Activated T-cell treated with anti-CD3 and anti-CD28 coated beads, Interleukin-2, amount 50 U/mL, for 24 hours (primary cell): ENCODE measurements around the gene IL32.

Source experiments
- DNase-seq: peaks from one replicate; pipeline ENCODE4 v3.0.0-alpha.2; 2020
- H3K27ac Mint-ChIP-seq: 2 replicates; pipeline ENCODE4 v1.8.0; 2020; ENCODE audit warnings: mild to moderate bottlenecking, mixed read lengths
- H3K27me3 Mint-ChIP-seq: 2 replicates; pipeline ENCODE4 v1.8.0; 2020; ENCODE audit warnings: mixed read lengths
- H3K36me3 Mint-ChIP-seq: 2 replicates; pipeline ENCODE4 v1.8.0; 2020; ENCODE audit warnings: low read depth, mixed read lengths
- H3K4me1 Mint-ChIP-seq: 2 replicates; pipeline ENCODE4 v1.8.0; 2020; ENCODE audit warnings: low read depth, mixed read lengths
- H3K4me3 Mint-ChIP-seq: 2 replicates; pipeline ENCODE4 v1.8.0; 2020; ENCODE audit warnings: mild to moderate bottlenecking, moderate library complexity, mixed read lengths
- H3K9me3 Mint-ChIP-seq: 2 replicates; pipeline ENCODE4 v1.8.0; 2020; ENCODE audit warnings: mixed read lengths

The IL32 gene

DNA sequence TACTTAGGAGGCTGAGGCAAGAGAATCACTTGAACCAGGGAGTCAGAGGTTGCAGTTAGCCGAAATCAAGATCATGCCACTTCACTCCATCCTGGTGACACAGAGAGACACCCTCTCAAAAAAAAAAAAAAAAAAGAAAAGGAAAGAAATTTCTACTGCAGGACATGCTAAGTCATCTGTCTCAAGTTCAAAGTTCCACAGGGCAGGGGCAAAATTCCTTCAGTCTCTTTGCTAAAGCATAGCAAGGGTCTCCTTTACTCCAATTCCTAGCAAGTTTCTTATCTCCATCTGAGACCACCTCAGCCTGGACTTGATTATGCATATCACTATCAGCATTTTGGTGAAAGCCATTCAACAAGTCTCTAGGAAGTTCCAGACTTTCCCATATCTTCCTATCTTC, 19.1 kb downstream of the IL32 start:
- H3K4me1 Mint-ChIP-seq: peaks cover 67% of the 10 kb centered on the region
- peak overlapping the region; percentile 6 for H3K27ac Mint-ChIP-seq
- H3K4me3 Mint-ChIP-seq: no peak overlapping the region
- H3K27me3 Mint-ChIP-seq: no peaks in the 10 kb centered on the region
- peaks cover 16% of the 10 kb centered on the region for H3K36me3 Mint-ChIP-seq
- H3K9me3 Mint-ChIP-seq: peaks cover 11% of the 10 kb centered on the region
- no peak for DNase-seq

DNA sequence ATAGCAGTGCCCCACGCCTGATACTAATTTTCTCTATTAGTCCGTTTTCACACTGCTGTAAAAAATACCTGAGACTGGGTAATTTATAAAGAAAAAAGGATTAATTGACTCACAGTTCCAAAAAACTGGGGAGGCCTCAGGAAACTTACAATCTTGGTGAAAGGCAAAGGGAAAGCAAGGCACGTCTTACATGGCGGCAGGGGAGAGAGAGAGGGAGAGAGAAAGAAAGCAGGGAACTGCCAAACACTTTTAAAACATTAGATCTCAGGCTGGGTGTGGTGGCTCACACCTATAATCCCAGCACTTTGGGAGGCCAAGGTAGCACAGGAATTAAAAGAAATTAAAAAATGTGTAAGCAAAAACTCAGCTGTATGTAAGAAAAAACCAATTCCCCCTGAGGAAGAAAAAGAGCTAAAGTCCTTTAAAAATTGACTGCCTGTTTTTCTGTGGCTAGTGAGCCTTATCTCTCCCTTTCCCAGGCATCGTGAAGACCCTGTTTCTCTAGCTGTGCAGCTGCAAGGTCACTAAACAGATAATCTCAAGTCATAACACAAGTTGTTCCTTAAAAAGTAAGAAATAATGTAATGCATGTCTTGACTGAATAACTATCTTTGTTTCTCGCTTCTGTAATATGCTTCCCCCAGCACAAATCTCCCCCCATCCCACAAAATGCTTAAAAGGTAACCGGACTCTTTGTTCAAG, 19.7 kb downstream of the IL32 start:
- H3K9me3 Mint-ChIP-seq: peaks cover 6% of the 10 kb centered on the region
- H3K27ac Mint-ChIP-seq: peak overlapping the region; percentile 6
- DNase-seq: no peak
- H3K36me3 Mint-ChIP-seq: peaks cover 10% of the 10 kb centered on the region
- peaks cover 60% of the 10 kb centered on the region for H3K4me1 Mint-ChIP-seq
- H3K4me3 Mint-ChIP-seq: no peak overlapping the region
- no peaks in the 10 kb centered on the region for H3K27me3 Mint-ChIP-seq

DNA sequence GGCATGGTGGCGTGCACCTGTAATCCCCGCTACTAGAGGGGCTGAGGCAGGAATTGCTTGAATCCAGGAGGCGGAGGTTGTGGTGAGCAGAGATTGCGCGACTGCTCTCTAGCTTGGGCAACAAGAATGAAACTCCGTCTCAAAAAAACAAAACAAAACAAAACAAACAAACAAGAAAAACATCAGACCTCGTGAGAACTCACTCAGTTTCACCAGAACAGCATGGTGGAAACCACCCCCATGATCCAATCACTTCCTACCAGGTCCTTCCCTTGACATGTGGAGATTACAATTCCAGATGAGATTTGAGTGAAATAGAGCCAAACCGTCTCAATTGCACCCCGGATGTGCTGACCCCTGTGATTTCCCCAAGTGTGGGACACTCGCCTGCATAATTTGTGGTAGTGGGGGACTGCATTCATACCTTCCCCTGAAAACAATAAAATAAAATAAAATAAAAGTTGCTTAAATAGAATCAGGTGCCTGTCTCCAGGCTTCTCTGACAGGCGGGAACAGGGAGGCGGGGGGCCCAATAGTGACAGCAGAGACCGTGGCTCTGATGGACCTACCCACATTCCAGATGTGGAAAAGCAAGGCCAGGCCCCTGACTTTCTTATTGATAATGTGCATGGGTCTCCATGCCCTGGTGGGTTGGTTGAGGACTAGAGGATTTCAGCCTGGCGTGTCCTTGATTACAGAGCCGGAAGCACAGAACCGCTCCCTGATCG, 20.6 kb downstream of the IL32 start:
- DNase-seq: no peak
- peaks cover 5% of the 10 kb centered on the region for H3K36me3 Mint-ChIP-seq
- peaks cover 57% of the 10 kb centered on the region for H3K4me1 Mint-ChIP-seq
- peaks cover 2% of the 10 kb centered on the region for H3K9me3 Mint-ChIP-seq
- H3K27ac Mint-ChIP-seq: peak overlapping the region; percentile 79
- H3K4me3 Mint-ChIP-seq: peak overlapping the region; percentile 71
- no peaks in the 10 kb centered on the region for H3K27me3 Mint-ChIP-seq

DNA sequence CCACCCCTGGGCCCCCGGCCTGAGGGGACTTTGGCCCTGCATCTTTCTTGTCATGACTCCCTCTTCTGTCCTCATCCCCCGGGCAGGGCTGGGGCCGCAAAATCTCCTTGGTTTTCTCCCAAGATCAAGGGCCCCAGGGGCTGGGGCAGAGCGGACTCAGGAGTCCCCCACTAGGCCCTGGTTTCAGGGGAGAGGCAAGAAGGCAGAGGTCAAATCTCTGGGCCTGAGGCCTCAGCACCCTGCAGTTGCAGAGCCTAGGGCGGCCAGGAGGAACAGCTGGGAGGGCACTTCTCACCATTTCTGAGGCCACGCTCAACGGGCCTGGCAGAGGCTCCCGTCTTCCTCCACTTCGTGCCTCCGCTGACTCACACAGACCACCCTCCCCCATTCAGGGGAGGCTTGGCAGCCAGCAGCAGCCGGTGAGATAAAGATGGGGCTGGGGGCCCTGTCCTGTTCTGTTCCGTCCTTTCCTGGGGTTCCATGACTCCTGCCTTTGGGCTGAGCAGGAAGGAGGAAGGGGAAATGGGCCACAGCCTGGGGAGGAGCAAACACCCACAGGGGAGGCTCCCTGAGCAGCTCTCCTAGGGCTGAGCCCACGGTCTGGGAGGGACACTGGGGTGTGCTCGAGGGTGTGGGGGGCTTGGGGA, 21.3 kb downstream of the IL32 start:
- DNase-seq: peak; percentile 56
- Mint-ChIP-seq H3K27ac (peak overlapping the region; percentile 79), H3K4me1 (peaks cover 59% of the 10 kb centered on the region)

DNA sequence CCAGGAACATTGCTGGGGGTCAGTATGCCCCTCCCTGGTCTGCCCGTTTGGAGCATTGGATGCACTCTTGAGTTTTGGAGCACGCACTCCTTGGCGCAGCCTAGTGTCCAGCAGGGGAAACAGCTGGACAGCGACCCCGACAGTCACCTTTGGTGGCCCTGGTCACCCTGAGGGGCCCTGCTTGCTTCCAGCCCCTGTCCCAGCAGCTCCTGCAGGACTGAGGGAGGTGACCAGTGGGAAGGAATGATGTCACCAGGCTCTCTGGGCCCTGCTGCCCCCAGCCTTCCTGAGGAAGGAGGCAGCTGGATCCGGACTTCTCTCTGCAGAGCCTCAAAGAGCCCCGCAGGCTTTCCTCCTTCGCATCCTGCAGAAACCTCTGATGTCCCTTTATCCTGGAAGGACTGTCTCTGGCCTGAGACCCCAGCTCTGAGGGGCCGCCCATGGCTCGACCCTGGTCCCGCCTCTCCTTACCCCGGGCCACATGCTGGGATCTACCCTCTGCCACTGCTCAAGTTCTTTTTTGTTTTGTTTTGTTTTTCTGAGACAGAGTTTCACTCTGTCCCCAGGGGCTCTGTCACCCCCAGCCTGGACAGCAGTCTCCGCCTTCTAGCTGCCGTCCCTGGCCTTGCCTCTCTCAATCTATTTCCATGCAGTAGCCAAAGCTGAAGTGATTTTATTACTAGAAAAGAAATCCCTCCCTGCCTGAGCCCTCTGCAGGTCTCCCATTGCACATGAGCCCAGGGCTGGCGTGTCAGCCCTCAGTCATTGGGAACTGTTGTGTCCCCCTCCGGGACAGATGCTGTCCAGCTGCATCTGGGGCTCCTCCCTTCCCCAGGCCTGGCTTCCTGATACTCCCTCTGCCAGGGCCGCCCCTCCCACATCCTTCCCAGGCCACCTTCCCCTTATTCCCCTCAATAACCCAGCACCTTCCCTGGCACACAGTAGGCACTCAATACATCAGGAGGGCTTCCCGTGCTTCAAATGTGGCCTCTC, 22.1 kb downstream of the IL32 start:
- Mint-ChIP-seq H3K36me3 (peaks cover 3% of the 10 kb centered on the region), H3K4me3 (peak overlapping the region; percentile 71), H3K27ac (peak overlapping the region; percentile 79), H3K4me1 (peaks cover 57% of the 10 kb centered on the region), H3K9me3 (no peaks in the 10 kb centered on the region), H3K27me3 (no peaks in the 10 kb centered on the region)
- no peak for DNase-seq

More for the DNA sequence above, 21.3 kb downstream of the IL32 start:
- Mint-ChIP-seq H3K9me3 (no peaks in the 10 kb centered on the region), H3K4me3 (peak overlapping the region; percentile 71), H3K27me3 (no peaks in the 10 kb centered on the region), H3K36me3 (peaks cover 3% of the 10 kb centered on the region)

DNA sequence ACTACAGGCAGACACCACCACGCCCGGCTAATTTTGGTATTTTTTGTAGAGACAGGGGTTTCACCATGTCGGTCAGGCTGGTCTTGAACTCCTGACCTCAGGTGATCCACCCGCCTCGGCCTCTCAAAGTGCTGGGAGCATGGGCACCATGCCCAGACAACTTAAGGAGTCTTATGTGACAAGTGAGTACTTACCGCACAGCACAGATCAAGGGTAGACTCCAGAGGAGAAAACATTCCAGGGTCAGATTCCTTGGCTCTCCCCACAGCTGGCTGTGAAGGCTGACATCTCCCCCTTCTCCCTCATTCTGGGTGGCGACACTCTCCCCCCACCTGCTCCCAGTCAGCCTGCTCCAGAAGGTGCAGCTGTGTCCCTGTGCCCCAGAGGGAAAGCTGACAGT, 23.0 kb downstream of the IL32 start:
- H3K4me1 Mint-ChIP-seq: peaks cover 54% of the 10 kb centered on the region
- H3K9me3 Mint-ChIP-seq: no peaks in the 10 kb centered on the region
- no peak overlapping the region for H3K27ac Mint-ChIP-seq
- DNase-seq: no peak
- no peak overlapping the region for H3K4me3 Mint-ChIP-seq
- H3K36me3 Mint-ChIP-seq: no peaks in the 10 kb centered on the region
- H3K27me3 Mint-ChIP-seq: no peaks in the 10 kb centered on the region

DNA sequence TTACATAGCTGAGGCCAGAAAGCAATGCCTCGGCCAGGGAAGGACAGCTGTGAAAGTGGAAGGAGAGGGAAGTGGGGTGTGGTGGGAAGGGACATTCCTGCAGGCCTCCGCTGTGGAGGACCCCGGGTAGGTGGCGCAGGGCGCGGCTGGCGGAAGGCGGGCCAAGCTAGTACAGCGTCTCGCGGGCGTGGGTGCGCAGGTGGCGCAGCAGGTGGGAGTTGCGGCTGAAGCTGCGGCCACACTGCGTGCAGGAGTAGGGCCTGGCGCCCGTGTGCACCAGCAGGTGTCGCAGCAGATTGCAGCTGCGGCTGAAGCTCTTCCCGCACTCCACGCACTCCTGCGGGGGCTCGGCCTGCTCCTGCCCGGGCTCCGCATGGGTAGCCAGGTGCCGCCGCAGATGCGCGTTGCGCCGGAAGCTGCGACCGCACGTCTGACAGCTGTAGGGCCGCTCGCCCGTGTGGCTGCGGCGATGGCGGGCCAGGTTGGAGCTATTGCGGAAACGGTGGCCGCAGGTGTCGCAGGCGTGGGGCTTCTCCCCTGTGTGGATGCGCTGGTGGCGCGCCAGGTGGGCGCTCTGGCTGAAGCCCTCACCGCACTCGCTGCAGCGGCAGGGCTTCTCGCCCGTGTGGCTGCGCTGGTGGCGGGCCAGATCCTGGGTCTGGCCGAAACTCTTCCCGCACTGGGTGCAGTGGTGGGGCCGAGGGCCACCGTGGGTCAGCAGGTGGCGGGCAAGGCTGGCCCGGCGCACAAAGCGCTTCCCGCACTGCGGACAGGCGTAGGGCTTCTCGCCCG, 23.7 kb downstream of the IL32 start:
- Mint-ChIP-seq H3K36me3 (no peaks in the 10 kb centered on the region), H3K27ac (no peak overlapping the region), H3K4me1 (peaks cover 52% of the 10 kb centered on the region), H3K4me3 (no peak overlapping the region), H3K9me3 (no peaks in the 10 kb centered on the region), H3K27me3 (no peaks in the 10 kb centered on the region)
- DNase-seq: no peak

DNA sequence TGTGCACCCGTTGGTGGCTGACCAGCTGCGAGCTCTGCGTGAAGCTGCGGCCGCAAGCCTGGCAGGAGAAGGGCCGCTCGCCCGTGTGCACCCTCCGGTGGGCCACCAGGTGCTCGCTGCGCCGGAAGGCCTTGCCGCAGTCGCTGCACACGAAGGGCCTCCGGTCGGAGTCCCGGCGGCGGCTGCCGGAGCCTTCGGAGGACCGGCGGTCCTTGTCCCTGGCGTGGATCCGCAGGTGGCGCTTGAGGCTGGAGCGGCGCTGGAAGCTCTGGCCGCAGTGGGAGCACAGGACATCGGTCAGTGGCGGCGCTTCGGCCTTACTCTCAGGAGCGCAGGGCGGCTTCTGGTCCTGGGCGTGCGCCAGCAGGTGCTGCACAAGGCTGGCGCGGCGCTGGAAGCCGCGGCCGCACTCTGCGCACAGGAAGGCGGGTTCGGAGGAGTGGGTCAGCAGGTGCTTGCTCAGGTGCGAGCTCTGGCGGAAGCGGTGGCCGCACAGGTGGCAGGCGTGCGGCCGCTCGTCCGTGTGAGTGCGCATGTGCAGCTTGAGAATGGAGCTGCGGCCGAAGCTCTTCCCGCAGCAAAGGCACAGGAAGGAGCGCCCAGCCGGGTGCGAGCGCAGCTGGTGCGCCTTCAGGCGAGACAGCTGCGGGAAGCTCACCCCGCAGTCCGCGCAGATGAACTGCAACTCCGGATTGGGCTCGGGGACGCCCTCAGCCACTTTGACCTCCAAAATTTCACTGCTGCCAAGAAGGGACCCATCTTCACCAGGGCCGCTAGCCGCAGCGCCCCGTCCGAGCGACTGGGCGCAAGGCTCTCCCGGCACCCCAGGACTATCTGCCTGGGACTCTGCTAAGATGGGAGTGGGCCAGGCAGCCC, 24.5 kb downstream of the IL32 start:
- Mint-ChIP-seq H3K4me3 (no peak overlapping the region), H3K4me1 (peaks cover 52% of the 10 kb centered on the region), H3K36me3 (no peaks in the 10 kb centered on the region), H3K27ac (no peak overlapping the region), H3K9me3 (no peaks in the 10 kb centered on the region), H3K27me3 (no peaks in the 10 kb centered on the region)
- DNase-seq: no peak

DNA sequence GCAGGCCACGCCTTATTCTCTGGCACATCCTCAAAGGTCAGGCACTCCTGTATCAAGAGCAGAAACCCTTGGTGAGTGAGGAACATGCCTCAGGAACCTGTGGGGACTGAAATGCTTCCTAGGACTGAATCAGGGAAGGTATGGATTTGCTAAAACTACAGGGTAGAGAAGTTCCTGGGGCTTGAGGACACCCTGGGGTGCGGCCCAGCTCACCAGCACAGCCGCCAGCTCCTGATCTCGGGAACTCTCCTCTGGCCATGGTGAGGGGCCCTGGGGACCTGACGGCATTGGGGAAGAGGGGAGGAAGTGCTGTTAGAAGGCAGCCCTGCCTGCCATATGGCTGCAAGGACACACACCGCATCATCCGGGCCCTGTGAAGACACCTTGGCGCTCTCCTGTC, 26.1 kb downstream of the IL32 start:
- DNase-seq: no peak
- Mint-ChIP-seq H3K27ac (no peak overlapping the region), H3K36me3 (no peaks in the 10 kb centered on the region), H3K4me3 (no peak overlapping the region), H3K27me3 (no peaks in the 10 kb centered on the region), H3K9me3 (no peaks in the 10 kb centered on the region), H3K4me1 (peaks cover 52% of the 10 kb centered on the region)

DNA sequence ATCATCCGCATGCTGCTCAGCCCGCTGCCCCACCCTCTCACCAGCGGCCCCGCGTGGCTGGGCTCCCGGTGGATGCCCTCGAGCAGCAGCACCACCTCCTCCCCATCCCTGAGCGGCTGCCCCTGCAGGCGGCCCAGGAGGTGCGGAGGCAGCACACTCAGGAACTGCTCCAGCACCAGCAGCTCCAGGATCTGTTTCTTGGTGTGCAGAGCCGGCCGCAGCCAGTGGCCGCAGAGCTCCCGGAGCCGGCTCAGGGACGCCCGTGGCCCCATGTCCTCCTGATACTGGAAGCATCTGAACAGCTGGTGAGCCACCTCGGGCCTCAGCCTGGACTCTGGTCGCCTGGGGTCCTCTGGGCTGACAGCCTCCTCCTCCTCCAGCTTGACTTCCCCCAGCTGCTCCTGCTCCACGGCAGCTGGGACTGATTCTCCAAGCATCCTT, 27.1 kb downstream of the IL32 start:
- no peak overlapping the region for H3K4me3 Mint-ChIP-seq
- no peaks in the 10 kb centered on the region for H3K9me3 Mint-ChIP-seq
- no peaks in the 10 kb centered on the region for H3K36me3 Mint-ChIP-seq
- no peaks in the 10 kb centered on the region for H3K27me3 Mint-ChIP-seq
- H3K4me1 Mint-ChIP-seq: peaks cover 43% of the 10 kb centered on the region
- no peak overlapping the region for H3K27ac Mint-ChIP-seq
- DNase-seq: no peak

DNA sequence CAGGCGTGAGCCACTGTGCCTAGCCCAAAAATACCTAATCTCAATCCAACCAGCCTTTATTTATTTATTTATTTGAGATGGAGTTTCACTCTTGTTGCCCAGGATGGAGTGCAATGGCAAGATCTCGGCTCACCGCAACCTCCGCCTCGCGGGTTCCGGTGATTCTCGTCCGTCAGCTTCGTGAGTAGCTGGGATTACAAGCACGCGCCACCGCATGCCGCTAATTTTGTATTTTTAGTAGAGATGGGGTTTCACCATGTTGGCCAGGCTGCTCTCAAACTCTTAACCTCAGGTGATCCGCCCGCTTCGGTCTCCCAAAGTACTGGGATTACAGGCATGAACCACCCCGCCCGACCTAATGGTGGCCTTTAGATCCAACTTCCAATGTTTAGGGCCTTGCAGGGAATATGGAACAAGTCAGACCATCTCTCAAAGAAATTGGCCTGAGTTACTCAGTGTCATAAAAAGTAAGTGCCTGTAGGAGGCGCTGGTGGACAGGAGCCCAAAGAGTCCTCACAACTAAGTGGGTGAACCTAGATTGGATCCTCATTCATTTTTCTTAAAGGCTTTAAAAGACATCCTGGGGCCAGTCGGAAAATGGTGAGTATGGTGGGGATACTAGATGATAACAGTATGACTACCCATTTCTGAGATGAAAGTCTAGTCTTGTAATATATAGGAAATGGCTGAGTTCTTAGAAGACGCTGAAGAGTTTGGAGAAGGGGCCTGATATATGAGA, 29.0 kb downstream of the IL32 start:
- no peaks in the 10 kb centered on the region for H3K36me3 Mint-ChIP-seq
- peaks cover 34% of the 10 kb centered on the region for H3K4me1 Mint-ChIP-seq
- DNase-seq: peak; percentile 53
- H3K27ac Mint-ChIP-seq: peak overlapping the region; percentile 84
- no peaks in the 10 kb centered on the region for H3K9me3 Mint-ChIP-seq
- no peak overlapping the region for H3K4me3 Mint-ChIP-seq
- no peaks in the 10 kb centered on the region for H3K27me3 Mint-ChIP-seq

DNA sequence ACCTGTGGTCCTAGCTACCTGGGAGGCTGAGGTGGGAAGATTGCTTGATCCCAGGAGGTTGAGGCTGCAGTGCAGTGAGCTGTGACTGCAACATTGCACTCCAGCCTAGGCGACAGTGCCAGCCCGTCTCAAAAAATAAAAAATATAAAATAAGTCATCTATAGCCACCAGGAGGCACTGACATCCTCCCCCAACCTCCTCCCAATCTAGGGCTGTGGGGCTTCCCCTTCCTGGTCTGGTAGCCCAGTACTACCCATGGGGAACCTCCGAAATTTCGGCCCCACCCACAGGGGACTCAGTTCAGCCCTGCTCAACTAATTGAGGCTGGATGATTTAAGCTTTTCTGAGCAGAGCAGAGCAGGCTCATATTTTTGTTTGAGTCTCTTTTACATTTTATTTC, 30.4 kb downstream of the IL32 start:
- DNase-seq: peak; percentile 65
- H3K4me3 Mint-ChIP-seq: no peak overlapping the region
- no peaks in the 10 kb centered on the region for H3K9me3 Mint-ChIP-seq
- no peaks in the 10 kb centered on the region for H3K36me3 Mint-ChIP-seq
- peak overlapping the region; percentile 78 for H3K27ac Mint-ChIP-seq
- no peaks in the 10 kb centered on the region for H3K27me3 Mint-ChIP-seq
- peaks cover 42% of the 10 kb centered on the region for H3K4me1 Mint-ChIP-seq
